GM21515 (cell line): Measurements from ENCODE around the gene PBX1.

ENCODE experiments used
- ATAC-seq: cut with Tn5 transposase; IDR thresholded peaks from one replicate; pipeline ENCODE4 v1.9.1; 2021; ENCODE audit not compliant: unreplicated experiment

PBX1 gene

DNA sequence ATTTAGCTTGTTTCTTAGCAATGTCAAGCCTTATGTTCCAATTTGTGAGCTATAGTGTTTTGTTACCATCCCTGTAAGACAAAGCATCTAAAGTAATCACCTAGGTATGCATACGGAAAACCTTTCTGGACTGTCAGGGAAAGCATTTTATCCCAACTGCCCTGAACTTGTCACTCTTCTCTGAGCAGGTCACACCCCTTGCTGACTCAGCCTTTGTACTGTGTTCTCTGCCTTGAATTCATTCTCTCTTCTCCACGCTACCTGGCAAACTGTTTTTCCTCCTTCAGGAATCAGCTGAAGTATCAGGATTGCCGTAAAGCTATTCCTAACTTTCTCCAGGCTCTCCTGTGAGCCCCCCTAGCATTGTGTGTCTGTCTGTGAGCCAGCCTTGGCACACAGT, 54.2 kb downstream of the PBX1 start:
- ATAC-seq: no peak

DNA sequence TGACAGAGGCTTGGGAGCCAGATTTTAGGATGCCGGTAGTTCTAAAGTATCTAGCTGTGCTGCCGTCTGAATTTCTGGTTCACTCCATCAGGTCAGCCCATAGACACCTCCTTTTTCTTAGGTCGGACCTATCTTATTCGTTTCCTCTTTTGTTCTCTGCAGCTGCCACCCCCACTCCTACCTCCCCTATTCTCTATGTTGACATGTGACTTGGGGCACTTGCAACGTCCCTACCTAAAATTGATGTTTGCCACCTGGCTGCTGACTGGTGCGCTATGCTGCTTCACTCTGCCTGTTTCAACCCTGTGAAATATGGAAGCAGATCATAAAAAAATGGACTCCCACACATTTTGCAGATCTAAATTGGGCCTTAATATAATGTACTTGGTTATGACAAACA, 55.3 kb downstream of the PBX1 start:
- no peak for ATAC-seq

DNA sequence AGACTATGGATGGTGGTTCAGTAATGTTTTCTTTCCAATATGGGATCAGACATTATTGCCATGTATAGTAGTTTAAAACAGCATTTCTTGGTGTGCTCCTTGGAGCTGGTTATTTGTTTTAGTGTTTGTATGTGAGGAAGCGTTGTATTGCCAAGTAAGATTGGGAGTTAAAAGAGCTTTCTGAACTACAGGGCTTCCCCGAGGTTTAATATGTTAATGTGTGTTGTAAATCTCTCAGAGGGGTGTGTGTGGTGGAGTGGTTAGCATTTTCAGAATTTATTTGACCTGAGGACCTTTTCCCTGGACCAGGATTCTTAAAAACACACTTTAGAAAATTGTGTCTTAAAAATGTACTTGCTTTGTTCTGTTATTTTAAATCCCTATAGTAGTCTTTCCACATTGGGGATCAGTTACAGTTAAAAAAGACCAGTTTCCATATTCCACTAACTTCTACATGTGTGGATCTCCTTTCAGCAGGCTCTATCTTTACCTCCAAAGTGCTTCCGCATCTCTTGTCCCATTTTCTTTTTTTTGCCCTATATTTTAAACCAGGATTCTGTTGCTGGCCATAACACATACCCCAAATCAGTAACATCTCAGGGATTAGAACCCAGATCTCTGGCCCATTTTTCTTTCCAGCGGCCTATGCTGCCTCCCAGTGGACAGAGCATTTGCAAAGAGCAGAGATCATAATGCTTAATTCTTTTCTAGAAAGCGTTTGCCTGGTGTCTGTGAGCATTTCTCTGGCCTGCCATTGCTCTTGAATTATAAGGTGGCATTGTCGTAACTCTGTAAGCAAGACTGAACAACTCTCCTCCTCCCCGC, 58.6 kb downstream of the PBX1 start:
- no peak for ATAC-seq

DNA sequence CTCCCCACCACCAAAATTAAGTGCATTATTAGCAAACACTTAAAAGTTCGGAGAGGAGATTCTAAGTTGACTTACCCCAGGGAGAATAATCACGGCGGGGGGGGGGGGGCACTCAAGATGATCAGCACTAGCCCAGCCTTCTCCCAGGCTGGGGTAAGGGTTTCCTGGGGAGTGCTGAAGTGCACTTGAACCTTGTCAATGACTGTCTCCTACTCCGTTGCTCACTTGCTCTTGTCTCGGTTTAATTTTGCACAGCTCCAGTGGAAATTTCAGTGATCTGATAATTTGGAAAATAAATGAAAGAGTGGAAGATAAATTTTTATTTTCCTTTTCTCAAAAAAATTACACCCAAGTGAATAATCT, 59.2 kb downstream of the PBX1 start:
- ATAC-seq: no peak

DNA sequence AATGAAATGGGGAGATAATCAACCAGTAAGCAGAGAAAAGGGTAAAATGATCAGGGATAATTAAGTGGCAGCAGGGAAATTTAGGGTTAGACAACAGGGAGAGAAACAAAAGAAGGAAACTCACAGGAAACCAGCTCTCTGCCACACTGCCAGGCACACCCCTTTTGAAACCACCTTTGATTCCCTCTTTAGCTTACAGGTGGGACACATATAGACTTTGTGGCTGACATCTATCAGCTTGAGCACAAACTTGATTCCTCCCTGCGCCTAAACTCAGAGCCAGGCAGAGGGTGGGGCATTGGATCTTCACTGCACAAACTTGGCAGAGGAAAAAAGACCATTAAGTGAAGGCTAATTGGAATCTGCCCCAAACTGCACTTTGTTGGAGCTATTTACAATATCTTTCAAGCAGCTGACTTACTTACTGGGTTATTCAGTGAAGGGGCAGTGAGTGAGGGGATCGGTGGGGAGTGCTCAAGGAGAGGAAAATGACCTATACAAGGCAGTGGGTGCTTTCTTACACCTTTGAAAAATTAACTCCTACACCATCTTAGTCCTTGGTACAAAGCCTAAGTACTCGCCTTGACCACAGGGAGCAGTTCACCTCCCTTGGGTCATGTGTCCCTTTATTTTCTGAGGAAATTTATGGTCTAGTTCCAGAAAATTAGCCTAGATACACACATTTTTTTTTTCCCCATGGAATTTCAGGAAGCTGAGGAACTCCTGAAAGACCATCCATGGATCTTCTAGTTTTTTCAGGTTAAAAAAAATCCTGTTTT, 60.2 kb downstream of the PBX1 start:
- no peak for ATAC-seq

DNA sequence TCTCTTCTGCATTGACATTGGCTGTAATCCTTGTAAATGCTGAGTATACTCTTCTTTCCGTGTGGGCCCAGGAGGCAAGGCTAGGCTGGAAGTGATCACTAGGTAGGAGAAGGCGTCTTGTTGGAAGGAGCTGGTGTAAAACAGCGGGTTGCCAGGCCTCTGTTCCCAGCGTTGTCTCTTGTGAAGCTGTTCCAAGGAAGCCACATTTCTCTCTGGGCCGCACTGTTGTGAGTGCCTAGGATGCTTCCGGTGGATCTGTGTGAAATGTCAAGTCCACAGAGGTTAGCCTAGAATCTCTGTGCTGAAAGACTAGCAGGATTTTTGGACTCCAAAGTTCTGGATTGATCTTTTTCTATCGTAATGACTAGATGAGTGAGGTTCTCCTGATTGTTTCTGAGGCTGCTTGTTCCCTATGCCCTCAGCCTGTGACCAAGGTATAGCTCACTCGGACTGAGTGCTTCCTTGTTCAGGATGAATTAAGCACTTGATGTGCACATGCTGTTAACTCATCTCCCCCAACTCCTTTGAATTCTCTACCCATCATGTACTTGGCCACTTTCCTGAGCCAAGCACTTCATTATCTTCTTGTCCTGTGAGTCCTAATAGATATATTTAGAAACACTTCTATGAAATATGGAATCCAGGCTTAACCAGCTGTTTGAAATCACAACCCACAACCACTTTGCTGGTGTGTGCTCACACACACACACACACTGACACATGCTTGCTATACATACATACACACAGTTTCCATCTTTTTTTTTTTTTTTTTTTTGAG, 63.3 kb downstream of the PBX1 start:
- ATAC-seq: no peak

DNA sequence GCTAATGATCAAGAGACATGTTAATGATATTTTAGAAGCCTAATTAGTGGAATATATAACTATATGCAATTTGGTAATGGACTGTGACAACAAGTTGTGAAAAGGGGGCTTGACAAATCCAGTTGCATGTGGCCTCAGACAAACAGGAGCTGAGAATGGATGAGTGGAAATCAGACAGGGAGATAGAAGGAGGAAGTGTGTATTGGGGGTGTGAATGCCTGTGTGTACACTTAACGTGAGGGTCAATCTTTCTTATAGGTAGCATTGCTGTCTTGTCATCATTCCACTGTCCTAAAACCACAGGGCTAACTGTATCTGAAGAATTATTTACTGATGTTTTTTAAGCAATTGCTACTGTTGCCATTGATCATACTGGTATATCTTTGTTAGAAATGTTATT, 64.8 kb downstream of the PBX1 start:
- ATAC-seq: no peak

DNA sequence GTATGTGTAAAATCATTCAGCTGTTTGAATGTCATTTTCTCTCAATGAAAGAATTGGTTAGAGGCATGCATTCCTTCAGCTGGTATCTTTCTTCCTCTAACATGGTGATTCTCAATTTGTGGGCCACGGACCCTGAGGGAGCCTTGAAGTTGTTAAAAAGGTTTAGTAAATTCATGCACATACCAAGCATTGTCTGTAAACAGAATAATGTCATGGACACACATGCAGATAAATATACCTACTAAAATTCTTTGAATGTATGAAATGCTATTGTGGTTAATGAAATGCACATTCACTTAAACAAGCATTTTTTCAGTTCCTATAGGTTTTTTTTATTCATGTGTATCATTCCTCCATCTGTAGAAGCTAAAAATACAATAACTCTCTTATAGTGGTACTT, 65.4 kb downstream of the PBX1 start:
- no peak for ATAC-seq

DNA sequence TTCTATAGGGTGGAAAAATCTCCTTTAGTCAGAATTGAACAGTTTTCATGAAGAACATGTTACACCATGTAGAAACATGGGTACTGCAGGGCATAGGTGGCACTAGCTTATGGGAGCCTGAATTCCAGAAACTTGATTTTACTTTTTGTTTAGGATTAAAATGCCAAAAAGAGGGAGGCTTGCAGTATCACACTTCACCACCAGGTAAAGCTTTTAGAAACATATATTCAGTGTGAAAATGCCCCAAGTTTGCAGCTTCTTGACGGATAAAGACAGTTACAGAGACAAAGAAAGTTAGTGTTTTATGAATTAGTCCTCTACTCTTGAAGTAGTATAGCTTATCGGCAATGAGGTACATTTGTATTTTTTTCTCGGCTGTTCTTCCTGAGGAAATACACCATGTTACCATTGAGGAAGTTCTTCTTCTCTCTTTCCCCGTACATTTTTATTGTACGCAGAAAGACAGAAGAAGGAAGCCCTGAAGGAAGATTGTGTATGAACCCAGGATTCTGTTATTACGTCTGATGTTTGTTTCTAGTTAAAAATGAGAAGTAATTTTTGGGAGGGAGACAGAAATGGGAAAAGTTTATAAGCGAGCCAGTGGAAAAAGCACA, 66.1 kb downstream of the PBX1 start:
- ATAC-seq: no peak

DNA sequence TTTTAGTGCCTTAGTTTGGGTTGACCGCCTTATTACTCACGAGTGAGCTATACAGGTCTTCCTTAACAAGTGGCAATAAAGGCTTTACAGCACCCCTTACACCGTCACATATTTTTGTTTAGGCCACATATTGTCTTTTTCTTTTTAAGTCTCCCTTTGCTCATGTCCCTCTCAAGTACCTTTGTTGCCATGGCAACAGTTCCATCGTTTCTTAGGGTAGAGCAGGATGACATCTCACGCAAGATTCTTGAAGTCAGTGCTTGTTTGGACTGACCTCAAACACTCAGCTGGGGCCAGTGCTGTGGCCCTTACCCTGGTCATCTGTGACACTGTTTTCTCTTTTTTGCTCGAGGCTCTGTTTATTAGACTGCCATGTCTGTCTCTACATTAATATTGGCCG, 69.8 kb downstream of the PBX1 start:
- no peak for ATAC-seq

DNA sequence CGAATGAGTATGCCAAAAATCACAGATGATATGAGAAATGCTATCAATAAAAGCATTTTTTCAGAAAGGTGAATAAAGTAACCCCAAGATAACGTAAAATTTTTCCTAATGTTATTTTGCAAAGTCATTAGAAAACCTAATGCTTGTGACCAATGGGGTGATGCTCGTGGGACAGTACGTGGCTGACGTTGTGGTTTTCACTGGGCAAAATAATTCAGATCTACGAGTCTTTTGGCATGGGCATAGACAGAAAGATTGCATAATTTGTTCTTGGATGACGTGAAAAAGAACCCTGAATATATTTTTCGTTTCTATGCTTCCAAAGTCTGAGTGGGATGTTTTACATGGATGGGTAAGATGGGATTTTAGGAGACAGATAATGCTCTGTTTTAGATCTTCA, 71.0 kb downstream of the PBX1 start:
- no peak for ATAC-seq

DNA sequence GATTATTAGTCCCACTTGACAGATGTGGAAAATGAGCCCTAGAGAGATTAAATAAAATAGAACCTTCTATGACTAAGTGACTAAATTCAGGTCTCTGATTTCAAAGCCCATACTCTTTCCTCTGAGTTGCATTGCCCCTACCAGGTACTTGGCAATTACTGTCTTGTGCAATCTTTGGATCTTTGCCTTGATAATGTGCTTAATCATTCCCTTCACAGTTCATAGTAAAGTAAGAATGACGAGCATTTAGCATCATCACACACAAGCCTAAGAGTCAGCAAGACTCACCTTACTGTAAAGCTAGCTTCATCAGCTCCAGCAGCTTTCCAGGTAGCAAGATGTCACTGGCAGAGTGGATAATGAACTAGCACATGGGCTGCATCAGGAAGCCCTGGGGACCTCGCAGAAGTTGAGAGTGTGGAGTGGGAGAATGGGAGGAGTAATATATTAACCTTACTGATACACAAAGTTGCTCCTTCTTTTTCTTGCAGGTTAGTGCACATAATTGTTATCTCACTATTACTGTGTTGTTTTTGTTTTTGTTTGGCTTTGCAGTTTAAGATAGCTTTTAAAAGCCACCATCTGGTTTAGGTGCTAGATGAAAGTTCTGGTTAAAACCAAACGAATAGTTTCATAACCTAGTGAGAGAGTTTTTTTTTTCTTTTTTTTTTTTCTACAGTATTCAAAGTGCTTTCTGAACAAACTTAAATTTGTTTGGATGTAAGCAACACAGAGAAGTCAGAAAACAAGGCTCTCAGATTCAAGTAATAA, 71.8 kb downstream of the PBX1 start:
- ATAC-seq: no peak

DNA sequence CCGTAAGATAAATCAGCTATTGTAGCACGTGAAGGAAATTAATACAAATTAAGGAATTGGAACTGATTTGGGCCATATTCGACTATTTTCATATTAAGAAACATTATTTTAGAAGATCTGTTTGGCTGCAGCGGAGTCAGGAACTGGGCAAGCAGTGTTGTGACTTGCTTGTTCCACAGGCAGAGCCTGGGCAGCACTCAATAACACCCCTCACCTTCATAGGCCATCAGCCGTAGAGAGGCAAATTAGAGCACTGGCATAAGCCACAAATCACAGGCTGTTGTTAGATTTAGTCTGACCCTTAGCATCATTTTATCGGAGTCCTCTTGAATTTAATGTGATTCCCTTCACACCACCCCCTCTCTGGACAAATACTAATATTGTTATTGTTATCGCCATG, 72.8 kb downstream of the PBX1 start:
- ATAC-seq: no peak

DNA sequence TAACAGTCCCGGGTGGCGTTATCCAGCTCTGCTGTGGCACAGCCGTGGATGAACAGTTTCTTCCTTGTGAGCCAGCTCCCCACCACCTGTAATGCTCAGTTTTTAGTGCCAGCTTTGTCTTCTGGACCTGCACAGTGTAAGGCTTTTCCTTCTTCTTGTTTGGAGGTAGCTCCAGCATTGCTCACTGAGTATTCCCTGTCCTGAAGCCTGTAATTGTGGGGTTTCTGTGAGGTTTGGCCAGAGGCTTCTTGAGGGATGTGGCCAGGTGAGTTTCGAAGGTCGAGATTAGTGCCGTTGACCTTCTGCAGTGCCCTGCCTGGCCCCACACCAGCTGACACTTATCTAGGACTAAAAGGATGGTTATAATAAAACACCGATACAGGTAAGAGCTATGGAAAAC, 75.0 kb downstream of the PBX1 start:
- no peak for ATAC-seq

DNA sequence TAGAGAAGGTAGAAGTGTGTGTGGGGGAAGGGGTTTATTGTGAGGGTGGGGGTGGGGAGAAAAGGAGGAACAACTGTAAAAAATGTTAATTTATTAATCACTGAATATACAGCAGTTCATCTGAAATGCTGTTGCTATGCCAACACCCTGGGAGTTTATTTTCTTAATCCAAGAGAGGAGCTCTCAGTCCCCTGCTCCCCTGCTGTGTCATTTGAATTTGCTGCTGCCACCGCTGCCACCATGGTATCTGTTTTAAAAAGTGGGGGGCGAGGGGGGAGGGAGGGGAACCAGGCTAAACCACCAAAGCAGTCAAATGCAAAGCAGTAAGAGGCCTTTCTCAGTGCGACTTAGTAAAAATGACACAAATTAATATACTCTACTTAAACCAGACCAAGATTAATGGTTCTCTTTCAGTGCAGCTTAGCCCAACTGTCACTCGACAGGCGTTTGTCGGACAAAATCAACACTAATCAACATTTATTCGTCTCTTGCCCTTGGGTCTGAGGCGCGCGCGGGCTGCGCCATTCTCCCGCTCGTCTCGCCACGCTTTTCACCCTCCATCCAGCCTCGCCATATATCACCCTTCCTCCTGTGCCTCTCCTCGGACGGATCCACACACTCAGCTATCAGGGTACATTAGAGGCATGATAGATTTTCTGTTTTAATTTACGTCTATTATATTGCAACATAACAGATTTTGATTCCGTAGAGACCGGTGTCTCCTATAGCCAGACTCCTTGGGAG, 76.2 kb downstream of the PBX1 start:
- no peak for ATAC-seq

DNA sequence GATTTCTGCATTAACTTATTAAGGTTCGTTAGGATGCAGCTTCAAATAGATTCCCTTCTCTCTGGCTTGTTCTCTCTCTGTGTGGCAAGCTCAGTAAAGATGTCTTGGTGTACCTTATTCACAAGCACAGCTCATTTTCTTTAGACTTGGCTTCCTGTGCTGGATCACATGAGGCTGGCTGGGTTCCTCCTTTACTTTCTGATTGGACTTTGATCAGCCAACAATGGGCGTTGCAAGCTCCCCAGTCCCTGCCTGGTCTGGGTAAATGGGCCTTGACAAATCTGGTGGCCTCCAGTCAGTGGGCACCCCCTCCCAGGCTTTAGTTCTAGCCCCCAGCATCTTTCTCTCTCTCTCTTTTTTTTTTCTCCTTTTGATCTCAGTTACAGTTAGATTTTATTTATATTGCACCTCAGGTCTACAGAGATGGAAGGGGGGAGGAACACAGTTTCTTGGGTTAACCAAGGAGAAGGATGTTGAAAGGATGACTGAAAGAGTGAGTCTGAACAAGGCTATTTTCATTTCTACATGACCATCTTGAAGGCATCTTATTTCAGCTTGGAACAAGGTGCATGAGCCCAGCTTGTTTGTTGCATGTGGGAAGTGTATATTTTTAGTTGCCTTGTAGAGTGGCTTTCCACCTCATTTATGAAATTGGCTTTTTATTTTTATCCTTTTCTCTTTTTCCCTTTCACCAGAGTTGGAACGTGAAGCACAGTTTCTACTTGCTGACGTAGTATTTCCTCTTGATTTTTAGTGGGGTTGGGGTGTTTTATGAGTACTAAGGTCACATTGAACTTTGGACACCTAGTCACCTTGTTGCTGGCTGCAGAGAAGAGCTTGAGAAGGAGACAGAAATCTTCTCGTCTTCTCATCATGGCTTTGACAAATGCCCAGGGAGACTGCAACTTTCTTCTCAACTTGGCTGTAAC, 77.1 kb downstream of the PBX1 start:
- ATAC-seq: no peak

DNA sequence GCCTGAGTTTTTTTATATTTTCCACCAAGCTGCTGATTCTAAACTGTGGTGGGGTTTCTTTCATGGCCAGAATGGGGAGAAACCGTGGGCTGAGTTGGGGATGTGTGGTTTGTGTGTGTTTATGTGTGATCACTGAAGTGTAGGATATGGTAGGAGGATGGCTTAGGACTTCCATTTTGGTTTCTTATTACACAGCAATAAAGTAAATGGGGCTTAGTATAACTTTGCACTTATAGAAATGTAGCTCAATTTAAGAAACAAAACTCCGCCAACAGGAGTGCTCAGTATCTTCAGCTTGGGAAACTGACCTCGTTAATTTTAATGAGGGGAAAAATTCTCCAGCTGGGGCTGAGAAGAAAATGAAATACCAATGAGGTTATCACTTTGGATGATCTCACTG, 77.8 kb downstream of the PBX1 start:
- ATAC-seq: no peak

DNA sequence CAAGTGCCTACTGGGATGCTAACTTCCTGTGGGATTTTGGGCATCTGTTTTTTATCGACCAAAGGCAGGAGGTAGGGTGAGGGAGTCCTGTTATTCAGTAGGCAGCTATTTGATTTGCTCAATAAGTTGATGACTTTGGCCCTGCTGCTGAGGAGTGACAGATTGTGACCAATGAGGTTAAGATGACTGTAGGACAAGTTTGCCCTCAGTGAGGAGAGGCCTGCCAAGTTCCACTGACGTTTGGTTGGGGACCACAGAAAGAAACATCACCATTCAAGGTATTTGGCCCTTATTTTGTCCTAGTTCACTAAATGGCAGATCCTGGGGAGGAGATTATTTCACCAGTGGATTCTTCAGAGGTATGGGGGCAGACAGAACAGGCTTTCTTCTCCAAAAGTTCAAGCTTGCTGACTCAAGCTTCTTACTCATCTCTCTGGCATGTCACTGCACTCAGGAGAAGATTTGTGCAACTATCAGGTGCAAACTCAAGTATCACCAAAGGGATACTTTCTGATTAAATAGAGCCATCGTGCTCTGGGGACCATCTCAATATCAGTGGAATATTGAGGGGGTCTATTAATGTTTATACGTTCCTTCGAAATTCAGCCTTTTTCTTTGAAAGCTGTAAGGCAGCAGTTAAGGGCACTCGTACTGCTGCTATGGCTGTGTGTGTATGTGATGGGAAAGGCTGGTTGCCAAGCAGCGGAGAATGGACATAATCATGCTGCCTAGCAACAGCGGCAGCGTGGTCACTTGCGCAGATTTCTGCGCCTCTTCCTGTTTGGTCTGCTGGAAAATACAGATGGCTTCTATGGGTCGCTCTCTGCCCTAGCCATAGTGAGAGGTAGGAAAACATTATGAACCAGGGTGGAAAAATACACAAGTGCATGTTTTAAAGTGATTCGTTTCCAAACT, 78.7 kb downstream of the PBX1 start:
- no peak for ATAC-seq
